ENCODE results near the gene YIPF1. TPM values are rescaled to one million over a fixed set of nuclear protein-coding genes. Genes with fewer than 3 reads are reported as not detected.

YIPF1 gene
- polyA plus RNA-seq, 1 of the 3 experiments (the other 2 are of a cell fraction): 23.1 TPM

DNA sequence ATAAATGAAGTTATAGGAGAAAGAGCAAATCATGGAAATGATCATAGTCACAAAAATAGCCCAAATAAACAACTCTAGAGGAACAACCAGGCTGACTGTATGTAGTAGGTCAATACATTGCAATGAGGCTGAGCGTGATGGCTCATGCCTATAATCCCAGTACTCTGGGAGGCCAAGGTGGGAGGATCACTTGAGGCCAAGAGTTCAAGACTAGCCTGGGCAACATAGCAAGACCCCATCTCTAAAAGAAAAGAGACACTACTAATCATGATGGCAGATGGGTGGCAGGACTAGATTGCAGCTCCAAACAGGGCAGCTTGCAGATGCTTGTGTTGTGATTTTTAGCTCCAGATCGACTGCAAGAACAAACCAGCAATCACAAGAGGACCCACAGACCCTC is 79.1 kb downstream of the YIPF1 start (continued):
- TF ChIP-seq, protein P1, sequence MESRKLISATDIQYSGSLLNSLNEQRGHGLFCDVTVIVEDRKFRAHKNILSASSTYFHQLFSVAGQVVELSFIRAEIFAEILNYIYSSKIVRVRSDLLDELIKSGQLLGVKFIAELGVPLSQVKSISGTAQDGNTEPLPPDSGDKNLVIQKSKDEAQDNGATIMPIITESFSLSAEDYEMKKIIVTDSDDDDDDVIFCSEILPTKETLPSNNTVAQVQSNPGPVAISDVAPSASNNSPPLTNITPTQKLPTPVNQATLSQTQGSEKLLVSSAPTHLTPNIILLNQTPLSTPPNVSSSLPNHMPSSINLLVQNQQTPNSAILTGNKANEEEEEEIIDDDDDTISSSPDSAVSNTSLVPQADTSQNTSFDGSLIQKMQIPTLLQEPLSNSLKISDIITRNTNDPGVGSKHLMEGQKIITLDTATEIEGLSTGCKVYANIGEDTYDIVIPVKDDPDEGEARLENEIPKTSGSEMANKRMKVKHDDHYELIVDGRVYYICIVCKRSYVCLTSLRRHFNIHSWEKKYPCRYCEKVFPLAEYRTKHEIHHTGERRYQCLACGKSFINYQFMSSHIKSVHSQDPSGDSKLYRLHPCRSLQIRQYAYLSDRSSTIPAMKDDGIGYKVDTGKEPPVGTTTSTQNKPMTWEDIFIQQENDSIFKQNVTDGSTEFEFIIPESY (IDR thresholded peaks at IDR 0.05; ENCODE audit: borderline replicate concordance, low read depth): no peak
- TF ChIP-seq NFIC (IDR thresholded peaks at IDR 0.05; ENCODE audit: borderline replicate concordance) (no peak), EP300 (IDR thresholded peaks at IDR 0.05; ENCODE audit: borderline replicate concordance in 1 of 2, low read depth in 1 of 2, low read length in 1 of 2) (no peak)
- TF ChIP-seq, protein P2, sequence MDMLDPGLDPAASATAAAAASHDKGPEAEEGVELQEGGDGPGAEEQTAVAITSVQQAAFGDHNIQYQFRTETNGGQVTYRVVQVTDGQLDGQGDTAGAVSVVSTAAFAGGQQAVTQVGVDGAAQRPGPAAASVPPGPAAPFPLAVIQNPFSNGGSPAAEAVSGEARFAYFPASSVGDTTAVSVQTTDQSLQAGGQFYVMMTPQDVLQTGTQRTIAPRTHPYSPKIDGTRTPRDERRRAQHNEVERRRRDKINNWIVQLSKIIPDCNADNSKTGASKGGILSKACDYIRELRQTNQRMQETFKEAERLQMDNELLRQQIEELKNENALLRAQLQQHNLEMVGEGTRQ (IDR thresholded peaks at IDR 0.05; ENCODE audit: borderline replicate concordance, low read depth, low read length): no peak

- DNase-seq: no peak
- no peak overlapping the region for H3K4me2 ChIP-seq
- CTCF ChIA-PET: interaction anchor here (1.1 kb wide), 1 partner anchor 11 kb away, joined by 3 read pairs; no protein-coding TSS in a partner anchor
- H3K36me3 ChIP-seq (replicated peaks in 1 of 2; ENCODE audit: control insufficient read depth in 1 of 2, insufficient read depth in 2 of 2, low read length in 1 of 2): peaks cover 18 to 41% of the 10 kb centered on the region in 2 experiments
- no peaks in the 10 kb centered on the region for H4K20me1 ChIP-seq (ENCODE audit: insufficient read depth)
- TF ChIP-seq PBX3 (IDR thresholded peaks at IDR 0.05) (no peak), FOSL2 (IDR thresholded peaks at IDR 0.05; ENCODE audit: borderline replicate concordance, low read depth) (no peak), RCOR1 (IDR thresholded peaks at IDR 0.05; ENCODE audit: low read length) (no peak), RAD21 (IDR thresholded peaks at IDR 0.05; ENCODE audit: low read length) (no peak), JUND (IDR thresholded peaks at IDR 0.05) (no peak), CHD2 (IDR thresholded peaks at IDR 0.05; ENCODE audit: low read length, partially characterized antibody) (no peak), SMC3 (IDR thresholded peaks at IDR 0.05; ENCODE audit: low read depth, low read length) (no peak), TCF12 (IDR thresholded peaks at IDR 0.05) (no peak)
- TF ChIP-seq, protein P1 (IDR thresholded peaks at IDR 0.05; ENCODE audit: borderline replicate concordance, low read depth): no peak
- no peaks in the 10 kb centered on the region for H3F3A ChIP-seq (replicated peaks; ENCODE audit: insufficient read depth)
- H3K4me1 ChIP-seq (ENCODE audit: control insufficient read depth in 1 of 2, insufficient read depth in 2 of 2, low read depth in 1 of 2, low read length in 1 of 2): no peaks in the 10 kb centered on the region
- no peaks in the 10 kb centered on the region for H3K9me2 ChIP-seq
- no peak overlapping the region for H2AFZ ChIP-seq (ENCODE audit: low read depth)
- POLR2A ChIA-PET: no interaction called here
- WGBS (ENCODE audit: low lambda C conversion rate): 95% methylated on average over 5 of the region's 5 CpGs
- no peaks in the 10 kb centered on the region for H3K27me3 ChIP-seq (ENCODE audit: insufficient read depth)
- H3K79me2 ChIP-seq (ENCODE audit: insufficient read depth): peaks cover 20% of the 10 kb centered on the region; the same call in 1 of the 2 replicates
- no peaks in the 10 kb centered on the region for H3K9me3 ChIP-seq
- H3K9ac ChIP-seq: no peak overlapping the region
- H3K4me3 ChIP-seq (ENCODE audit: low read depth in 2 of 2, low read length in 1 of 2): no peak overlapping the region
- H3K27ac ChIP-seq (ENCODE audit: low read depth in 2 of 2, low read length in 1 of 2): no peak overlapping the region
Measured at GRCh38 chr1:53810007-53810406, 79.6 kb downstream of the YIPF1 start.
